ENCODE data around the gene TRDN.
"Not testable (repeated sequence)": the region's sequence is repeated elsewhere in the genome, so short reads cannot be mapped to it uniquely, and the experiment has no call there.

The TRDN gene

DNA sequence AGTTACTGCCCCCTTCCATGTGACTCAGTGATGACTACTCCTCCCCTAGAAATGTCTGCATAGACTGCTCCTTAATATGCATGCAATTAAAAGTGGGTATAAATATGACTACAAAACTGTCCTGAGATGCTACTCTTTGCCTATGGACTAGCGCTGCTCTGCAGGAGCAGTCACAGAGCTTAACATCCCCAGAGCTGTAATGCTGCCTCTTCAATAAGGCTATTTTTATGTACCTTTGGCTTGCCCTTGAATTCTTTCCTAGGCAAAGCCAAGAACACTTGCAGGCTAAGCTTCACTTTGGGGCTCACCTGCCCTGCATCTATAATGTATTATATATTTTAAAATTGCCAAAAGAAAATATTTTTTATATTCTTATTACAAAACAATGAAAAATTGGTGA is 341.6 kb downstream of the TRDN start:
- Histone ChIP-seq H3K4me3 (ENCODE audit: low read length) (no peak overlapping the region), H3K4me1 (ENCODE audit: control insufficient read depth, insufficient read depth, low read length) (no peaks in the 10 kb centered on the region), H3K27me3 (ENCODE audit: control insufficient read depth, insufficient read depth, low read length) (no peaks in the 10 kb centered on the region), H3K36me3 (ENCODE audit: control insufficient read depth, insufficient read depth, low read length) (no peaks in the 10 kb centered on the region), H3K27ac (ENCODE audit: low read depth, low read length) (no peak overlapping the region), H3K9ac (ENCODE audit: low read length) (no peak overlapping the region)

DNA sequence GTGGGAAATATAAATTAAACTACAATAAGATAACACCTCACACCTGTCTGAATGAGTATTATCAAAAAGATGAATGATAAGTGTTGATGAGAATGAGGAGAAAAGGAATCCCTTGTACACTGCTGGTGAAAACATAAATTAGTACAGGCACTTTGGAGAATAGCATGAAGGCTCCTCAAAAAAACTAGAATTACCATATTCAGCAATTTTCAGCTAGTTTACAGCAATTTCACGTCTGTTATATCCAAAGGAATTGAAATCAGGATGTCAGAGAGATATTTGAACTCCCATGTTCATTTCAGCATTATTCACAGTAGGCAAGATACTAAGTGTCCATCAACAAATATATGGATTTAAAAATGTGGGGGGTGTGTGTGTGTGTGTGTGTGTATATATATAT is 348.1 kb downstream of the TRDN start:
- Histone ChIP-seq H3K9ac (ENCODE audit: low read length) (no peak overlapping the region), H3K36me3 (ENCODE audit: control insufficient read depth, insufficient read depth, low read length) (no peaks in the 10 kb centered on the region), H3K27ac (ENCODE audit: low read depth, low read length) (no peak overlapping the region), H3K4me1 (ENCODE audit: control insufficient read depth, insufficient read depth, low read length) (no peaks in the 10 kb centered on the region), H3K27me3 (ENCODE audit: control insufficient read depth, insufficient read depth, low read length) (no peaks in the 10 kb centered on the region), H3K4me3 (ENCODE audit: low read length) (no peak overlapping the region)

DNA sequence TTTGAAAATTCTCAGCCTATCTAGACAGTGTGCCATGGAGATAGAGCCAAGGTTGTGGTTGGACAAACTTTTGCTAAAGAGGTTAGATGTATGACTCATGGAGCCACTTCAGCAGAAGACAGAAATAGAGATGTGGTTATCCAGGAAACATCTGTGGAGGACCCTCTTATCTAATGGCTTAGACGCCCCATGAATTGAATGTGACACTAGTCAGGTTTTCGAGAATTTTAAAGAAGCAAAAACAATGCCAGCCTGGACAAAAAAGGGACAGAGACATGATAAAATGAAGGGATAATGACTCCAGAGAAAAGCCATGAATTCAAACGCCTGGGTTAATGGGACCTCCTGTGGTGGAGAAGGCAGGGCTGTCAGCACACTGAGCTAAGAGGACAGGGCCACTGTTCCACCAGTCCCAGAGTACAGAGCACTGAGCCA is 360.2 kb downstream of the TRDN start:
- Histone ChIP-seq H3K9ac (ENCODE audit: low read length) (no peak overlapping the region), H3K27ac (ENCODE audit: low read depth, low read length) (no peak overlapping the region), H3K27me3 (ENCODE audit: control insufficient read depth, insufficient read depth, low read length) (no peaks in the 10 kb centered on the region), H3K4me3 (ENCODE audit: low read length) (no peak overlapping the region), H3K36me3 (ENCODE audit: control insufficient read depth, insufficient read depth, low read length) (no peaks in the 10 kb centered on the region), H3K4me1 (ENCODE audit: control insufficient read depth, insufficient read depth, low read length) (no peaks in the 10 kb centered on the region)

DNA sequence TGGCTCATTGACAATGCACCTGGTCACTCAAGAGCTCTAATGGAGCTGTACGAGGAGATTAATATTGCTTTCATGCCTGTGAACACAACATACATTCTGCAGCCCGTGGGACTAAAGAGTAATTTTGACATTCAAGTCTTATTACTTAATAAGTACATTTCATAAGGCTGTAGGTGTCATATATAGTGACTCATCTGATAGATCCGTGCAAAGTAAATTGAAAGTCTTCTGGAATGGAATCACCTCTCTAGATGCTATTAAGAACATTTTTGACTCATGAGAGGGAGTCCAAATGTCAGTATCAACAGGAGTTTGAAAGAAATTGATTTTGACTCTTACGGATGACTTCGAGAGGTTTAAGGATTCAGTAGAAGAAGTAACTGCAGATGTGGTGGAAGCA is 372.8 kb downstream of the TRDN start:
- Histone ChIP-seq H3K4me1 (ENCODE audit: control insufficient read depth, insufficient read depth, low read length) (no peaks in the 10 kb centered on the region), H3K36me3 (ENCODE audit: control insufficient read depth, insufficient read depth, low read length) (no peaks in the 10 kb centered on the region), H3K27ac (ENCODE audit: low read depth, low read length) (no peak overlapping the region), H3K9ac (ENCODE audit: low read length) (no peak overlapping the region), H3K4me3 (ENCODE audit: low read length) (no peak overlapping the region), H3K27me3 (ENCODE audit: control insufficient read depth, insufficient read depth, low read length) (no peaks in the 10 kb centered on the region)

DNA sequence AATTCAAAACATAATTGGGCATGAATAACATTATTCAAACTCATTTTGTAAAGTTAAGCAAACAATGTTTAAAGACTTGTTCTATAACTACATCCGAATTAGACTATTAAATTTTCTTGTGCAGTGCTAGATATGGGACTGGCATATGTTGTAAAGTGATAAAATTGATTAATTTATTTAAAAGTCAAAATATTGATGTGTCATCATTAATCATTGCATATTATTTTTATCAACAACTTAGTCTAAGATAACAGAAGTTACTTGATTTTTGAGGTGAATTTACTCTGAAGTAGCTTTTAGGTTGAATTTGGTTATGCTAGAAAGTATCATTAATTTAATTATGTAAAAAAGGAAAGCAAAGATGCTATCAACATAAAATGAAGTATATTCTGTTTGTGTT is 396.1 kb downstream of the TRDN start:
- Histone ChIP-seq H3K9ac (ENCODE audit: low read length) (no peak overlapping the region), H3K27ac (ENCODE audit: low read depth, low read length) (no peak overlapping the region), H3K27me3 (ENCODE audit: control insufficient read depth, insufficient read depth, low read length) (no peaks in the 10 kb centered on the region), H3K4me1 (ENCODE audit: control insufficient read depth, insufficient read depth, low read length) (no peaks in the 10 kb centered on the region), H3K4me3 (ENCODE audit: low read length) (no peak overlapping the region), H3K36me3 (ENCODE audit: control insufficient read depth, insufficient read depth, low read length) (no peaks in the 10 kb centered on the region)

DNA sequence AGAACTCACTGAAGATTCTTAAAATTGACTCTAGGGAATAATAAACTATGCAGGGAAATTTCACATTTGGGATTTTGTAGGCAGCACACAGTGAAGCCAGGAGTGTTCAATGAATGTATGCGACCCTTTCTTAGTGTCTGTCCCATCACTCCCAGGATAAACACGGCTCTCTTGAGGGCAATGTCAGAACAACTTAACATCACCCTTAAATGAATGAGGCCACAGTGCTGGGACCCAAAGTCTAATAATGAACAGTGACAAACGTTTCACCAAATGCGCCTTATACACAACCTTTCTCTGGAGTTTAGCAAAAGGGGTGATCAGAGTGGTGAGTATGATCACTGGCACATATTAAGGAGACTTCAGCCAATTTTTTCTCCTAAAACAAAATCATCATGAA is 403.4 kb downstream of the TRDN start:
- no peak overlapping the region for H3K27ac ChIP-seq (ENCODE audit: low read depth, low read length)
- no peak overlapping the region for H3K9ac ChIP-seq (ENCODE audit: low read length)

DNA sequence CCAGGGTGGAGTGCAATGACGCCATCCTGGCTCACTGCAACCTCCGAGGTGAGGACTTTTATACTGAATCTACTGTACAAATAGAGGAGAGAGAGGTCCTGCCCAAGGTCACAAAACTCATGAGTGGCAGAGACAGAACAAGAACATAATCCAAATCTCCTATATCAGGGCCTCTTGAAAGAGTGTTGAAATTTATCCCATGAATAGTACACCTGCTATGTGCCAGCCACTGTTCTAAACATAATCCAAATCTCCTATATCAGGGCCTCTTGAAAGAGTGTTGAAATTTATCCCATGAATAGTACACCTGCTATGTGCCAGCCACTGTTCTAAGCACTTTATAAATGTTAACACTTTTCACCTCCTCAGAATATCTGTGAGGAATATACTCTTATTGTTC is 409.0 kb downstream of the TRDN start:
- not testable (repeated sequence) for H3K9ac ChIP-seq (ENCODE audit: low read length); H3K36me3 ChIP-seq (ENCODE audit: control insufficient read depth, insufficient read depth, low read length); H3K27me3 ChIP-seq (ENCODE audit: control insufficient read depth, insufficient read depth, low read length); H3K4me1 ChIP-seq (ENCODE audit: control insufficient read depth, insufficient read depth, low read length); H3K27ac ChIP-seq (ENCODE audit: low read depth, low read length); H3K4me3 ChIP-seq (ENCODE audit: low read length)

More for the DNA sequence above, 403.4 kb downstream of the TRDN start:
- H3K36me3 ChIP-seq (ENCODE audit: control insufficient read depth, insufficient read depth, low read length): no peaks in the 10 kb centered on the region
- no peaks in the 10 kb centered on the region for H3K27me3 ChIP-seq (ENCODE audit: control insufficient read depth, insufficient read depth, low read length)
- H3K4me1 ChIP-seq (ENCODE audit: control insufficient read depth, insufficient read depth, low read length): no peaks in the 10 kb centered on the region
- no peak overlapping the region for H3K4me3 ChIP-seq (ENCODE audit: low read length)

DNA sequence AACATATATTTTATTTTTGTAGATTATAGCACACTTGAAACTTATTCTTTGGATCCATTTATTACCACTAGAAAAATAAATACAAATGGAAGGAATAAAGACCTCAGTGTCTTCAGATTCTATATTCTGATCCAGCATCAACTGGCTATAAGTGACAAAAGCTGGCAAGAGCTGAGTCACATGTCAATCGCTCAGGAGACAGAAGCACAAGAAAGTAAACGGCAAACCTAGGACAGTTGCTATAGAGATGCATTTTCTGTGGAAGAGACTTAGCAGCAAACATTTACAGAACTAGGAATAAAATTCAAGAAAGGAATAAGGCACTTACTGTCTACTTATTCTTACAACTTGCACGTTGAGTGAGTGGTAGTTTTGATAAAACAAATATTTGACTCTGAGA is 410.4 kb downstream of the TRDN start:
- H3K4me3 ChIP-seq (ENCODE audit: low read length): no peak overlapping the region
- H3K4me1 ChIP-seq (ENCODE audit: control insufficient read depth, insufficient read depth, low read length): no peaks in the 10 kb centered on the region
- H3K9ac ChIP-seq (ENCODE audit: low read length): no peak overlapping the region
- H3K36me3 ChIP-seq (ENCODE audit: control insufficient read depth, insufficient read depth, low read length): no peaks in the 10 kb centered on the region
- H3K27ac ChIP-seq (ENCODE audit: low read depth, low read length): no peak overlapping the region
- H3K27me3 ChIP-seq (ENCODE audit: control insufficient read depth, insufficient read depth, low read length): no peaks in the 10 kb centered on the region

DNA sequence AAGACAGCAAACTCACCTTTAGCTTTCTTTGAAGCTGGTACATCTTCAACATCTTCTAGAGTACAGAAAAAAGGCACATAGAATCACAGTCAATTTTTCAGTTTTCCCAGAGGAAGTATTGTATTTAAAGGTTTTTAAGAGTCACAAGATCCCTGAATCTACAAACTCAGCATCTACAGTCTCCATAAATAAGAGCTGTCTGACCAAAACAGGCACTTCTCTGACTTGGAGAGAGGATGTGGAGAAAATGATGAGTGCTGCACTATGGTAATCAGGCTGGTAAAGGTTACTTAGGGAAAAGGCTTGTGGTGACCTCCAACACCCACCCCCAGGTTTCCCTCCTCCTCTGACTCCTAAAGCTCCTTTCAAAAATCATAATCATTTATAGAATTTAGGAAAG is 412.7 kb downstream of the TRDN start:
- H3K27me3 ChIP-seq (ENCODE audit: control insufficient read depth, insufficient read depth, low read length): no peaks in the 10 kb centered on the region
- no peaks in the 10 kb centered on the region for H3K4me1 ChIP-seq (ENCODE audit: control insufficient read depth, insufficient read depth, low read length)
- H3K4me3 ChIP-seq (ENCODE audit: low read length): no peak overlapping the region
- H3K36me3 ChIP-seq (ENCODE audit: control insufficient read depth, insufficient read depth, low read length): no peaks in the 10 kb centered on the region
- H3K9ac ChIP-seq (ENCODE audit: low read length): no peak overlapping the region
- H3K27ac ChIP-seq (ENCODE audit: low read depth, low read length): no peak overlapping the region

DNA sequence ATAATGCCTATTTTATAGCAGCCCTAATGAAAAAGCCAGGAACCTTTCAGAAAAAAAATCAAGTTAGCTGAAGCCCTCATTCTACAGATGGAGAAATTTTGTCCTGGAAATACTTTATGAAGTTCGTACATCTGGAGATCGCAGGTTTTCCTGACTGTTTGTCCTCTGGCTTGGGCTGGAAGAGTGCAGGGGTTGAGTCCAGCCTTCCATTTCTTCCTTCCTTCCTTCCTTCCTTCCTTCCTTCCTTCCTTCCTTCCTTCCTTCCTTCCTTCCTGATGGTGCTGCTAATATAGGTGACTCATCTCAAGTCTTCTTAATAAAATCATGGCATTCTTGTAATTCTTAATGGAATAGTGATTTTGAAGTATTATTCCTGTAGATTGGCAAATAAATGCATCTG is 413.3 kb downstream of the TRDN start:
- Histone ChIP-seq H3K27me3 (ENCODE audit: control insufficient read depth, insufficient read depth, low read length) (no peaks in the 10 kb centered on the region), H3K4me3 (ENCODE audit: low read length) (no peak overlapping the region), H3K27ac (ENCODE audit: low read depth, low read length) (no peak overlapping the region), H3K4me1 (ENCODE audit: control insufficient read depth, insufficient read depth, low read length) (no peaks in the 10 kb centered on the region), H3K9ac (ENCODE audit: low read length) (no peak overlapping the region), H3K36me3 (ENCODE audit: control insufficient read depth, insufficient read depth, low read length) (no peaks in the 10 kb centered on the region)

DNA sequence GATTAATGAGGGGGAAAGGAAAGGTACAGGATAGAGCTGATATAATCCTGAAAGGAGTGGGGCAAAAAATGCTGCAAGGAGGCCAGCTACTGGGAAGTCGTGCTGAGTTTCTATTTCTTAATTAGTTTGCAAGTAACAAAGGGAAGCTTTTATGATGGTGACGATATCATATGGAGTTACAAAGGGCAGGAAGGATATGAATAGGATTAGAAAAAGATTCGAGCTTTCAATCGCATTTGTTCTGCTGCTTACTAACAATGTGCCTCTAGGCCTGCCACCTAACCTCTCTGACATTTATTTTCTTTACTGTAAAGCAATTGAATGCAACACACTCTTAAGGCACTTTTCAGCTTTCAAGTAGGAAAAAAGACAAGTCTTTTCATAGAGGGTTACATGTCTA is 421.5 kb downstream of the TRDN start:
- no peaks in the 10 kb centered on the region for H3K4me1 ChIP-seq (ENCODE audit: control insufficient read depth, insufficient read depth, low read length)
- H3K36me3 ChIP-seq (ENCODE audit: control insufficient read depth, insufficient read depth, low read length): no peaks in the 10 kb centered on the region
- H3K27me3 ChIP-seq (ENCODE audit: control insufficient read depth, insufficient read depth, low read length): no peaks in the 10 kb centered on the region
- no peak overlapping the region for H3K9ac ChIP-seq (ENCODE audit: low read length)
- no peak overlapping the region for H3K27ac ChIP-seq (ENCODE audit: low read depth, low read length)
- no peak overlapping the region for H3K4me3 ChIP-seq (ENCODE audit: low read length)

DNA sequence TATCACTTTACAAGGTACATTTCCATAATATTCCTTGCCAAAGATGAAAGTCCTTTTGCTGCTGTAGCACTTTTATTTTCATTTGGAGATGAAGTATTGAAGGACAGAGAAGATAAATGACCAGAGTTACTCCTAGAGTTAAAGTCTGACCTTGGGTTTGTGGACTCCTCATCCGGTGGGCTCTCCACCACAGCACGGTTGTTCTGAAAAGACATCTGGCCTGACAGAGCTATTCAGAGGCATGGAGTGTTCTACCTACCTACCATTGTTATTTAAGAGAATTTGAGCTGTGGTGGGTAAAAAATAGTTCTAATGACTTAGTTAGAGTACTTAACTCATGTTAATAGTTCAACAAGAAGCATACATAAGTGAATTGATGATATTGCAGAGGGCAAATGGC is 422.3 kb downstream of the TRDN start:
- H3K36me3 ChIP-seq (ENCODE audit: control insufficient read depth, insufficient read depth, low read length): no peaks in the 10 kb centered on the region
- no peak overlapping the region for H3K9ac ChIP-seq (ENCODE audit: low read length)
- H3K4me1 ChIP-seq (ENCODE audit: control insufficient read depth, insufficient read depth, low read length): no peaks in the 10 kb centered on the region
- H3K27me3 ChIP-seq (ENCODE audit: control insufficient read depth, insufficient read depth, low read length): no peaks in the 10 kb centered on the region
- H3K4me3 ChIP-seq (ENCODE audit: low read length): no peak overlapping the region
- no peak overlapping the region for H3K27ac ChIP-seq (ENCODE audit: low read depth, low read length)

DNA sequence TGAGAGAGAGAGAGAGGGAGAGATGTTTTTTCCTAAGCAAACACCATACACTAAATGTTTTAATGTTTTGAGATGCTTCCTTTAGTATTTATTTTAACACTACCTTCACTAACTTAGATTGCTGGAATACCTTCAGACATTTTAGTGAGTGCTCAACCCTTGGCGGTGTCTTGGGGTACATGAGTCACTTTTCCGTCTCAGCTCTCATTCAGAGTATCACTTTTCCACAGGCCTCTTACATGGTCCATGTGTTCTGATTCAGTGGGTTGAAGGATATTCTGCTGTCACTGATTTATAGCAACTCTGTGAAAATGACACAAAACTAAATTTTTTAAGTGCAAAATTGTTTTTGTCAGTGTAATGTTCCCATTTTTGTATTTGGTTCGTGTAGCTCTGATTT is 422.8 kb downstream of the TRDN start:
- Histone ChIP-seq H3K4me1 (ENCODE audit: control insufficient read depth, insufficient read depth, low read length) (no peaks in the 10 kb centered on the region), H3K9ac (ENCODE audit: low read length) (no peak overlapping the region), H3K36me3 (ENCODE audit: control insufficient read depth, insufficient read depth, low read length) (no peaks in the 10 kb centered on the region), H3K27ac (ENCODE audit: low read depth, low read length) (no peak overlapping the region), H3K4me3 (ENCODE audit: low read length) (no peak overlapping the region), H3K27me3 (ENCODE audit: control insufficient read depth, insufficient read depth, low read length) (no peaks in the 10 kb centered on the region)
